HCT116 (cell line): ENCODE measurements around the gene TBRG1.

Experiments used
- EGR1 ChIP-seq: IDR thresholded peaks from 2 replicates; pipeline ENCODE4 v1.6.1; 2012; ENCODE audit warnings: low read depth
- ELF1 ChIP-seq: IDR thresholded peaks from 2 replicates; pipeline ENCODE4 v1.6.1; 2012; ENCODE audit warnings: low read depth, borderline replicate concordance
- EZH2 ChIP-seq: fragments of 200-600 bp; sonication (generic); IDR thresholded peaks from 2 replicates; pipeline ENCODE4 v1.6.1; 2017; ENCODE audit warnings: antibody characterized with exemption, mixed run types
- EZH2phosphoT487 ChIP-seq: fragments of 200-600 bp; IDR thresholded peaks from 2 replicates; pipeline ENCODE4 v1.6.1; 2018; ENCODE audit warnings: antibody characterized with exemption, borderline replicate concordance
- JUND ChIP-seq: IDR thresholded peaks from 2 replicates; pipeline ENCODE4 v1.6.1; 2012
- POLR2A ChIP-seq: IDR thresholded peaks from 2 replicates; pipeline ENCODE4 v1.7.0; 2011; ENCODE audit warnings: borderline replicate concordance; ENCODE audit not compliant: insufficient read depth, insufficient read length; ENCODE audit errors: extremely low read depth
- POLR2AphosphoS5 ChIP-seq: IDR thresholded peaks from 2 replicates; pipeline ENCODE4 v1.6.1; 2011; ENCODE audit warnings: mild to moderate bottlenecking, low read depth, low read length, moderate library complexity
- TCF7L2 ChIP-seq: IDR thresholded peaks from 2 replicates; pipeline ENCODE4 v1.7.0; 2011; ENCODE audit warnings: borderline replicate concordance, inconsistent platforms; ENCODE audit not compliant: insufficient read depth, insufficient read length; ENCODE audit errors: extremely low read depth
- YY1 ChIP-seq: IDR thresholded peaks from 2 replicates; pipeline ENCODE4 v1.6.1; 2011; ENCODE audit warnings: low read length, low read depth, moderate library complexity, mild to moderate bottlenecking; ENCODE audit not compliant: insufficient replicate concordance; ENCODE audit errors: extremely low read depth
- ZNF274 ChIP-seq: fragments of 200-500 bp; sonication (Bioruptor generic); IDR thresholded peaks from 2 replicates; pipeline ENCODE4 v1.6.1; 2014; ENCODE audit warnings: mild to moderate bottlenecking, low read depth, low read length, inconsistent platforms
- TF ChIP-seq, protein P1 (sequence below), 3 experiments: fragments of 200-600 bp in 1 of 3; sonication (generic) in 1 of 3; IDR thresholded peaks in 2 of 3; conservative IDR thresholded peaks in 1 of 3; 2 replicates each; pipeline ENCODE4 v1.5.1; 2012 to 2017; ENCODE audit warnings: low read depth in 2 of 3, low read length in 2 of 3, antibody characterized with exemption in 1 of 3, borderline replicate concordance in 1 of 3, control low read depth in 1 of 3, mild to moderate bottlenecking in 1 of 3, mixed read lengths in 1 of 3, mixed run types in 1 of 3, moderate library complexity in 1 of 3; ENCODE audit not compliant: insufficient read depth in 1 of 3
- TF ChIP-seq, protein P2 (sequence below): IDR thresholded peaks from 2 replicates; pipeline ENCODE4 v1.6.1; 2012; ENCODE audit warnings: low read depth
- TF ChIP-seq, protein P3 (sequence below): IDR thresholded peaks from 2 replicates; pipeline ENCODE4 v1.6.1; 2012
- TF ChIP-seq, protein P4 (sequence below): IDR thresholded peaks from 2 replicates; pipeline ENCODE4 v1.6.1; 2012

DNA sequence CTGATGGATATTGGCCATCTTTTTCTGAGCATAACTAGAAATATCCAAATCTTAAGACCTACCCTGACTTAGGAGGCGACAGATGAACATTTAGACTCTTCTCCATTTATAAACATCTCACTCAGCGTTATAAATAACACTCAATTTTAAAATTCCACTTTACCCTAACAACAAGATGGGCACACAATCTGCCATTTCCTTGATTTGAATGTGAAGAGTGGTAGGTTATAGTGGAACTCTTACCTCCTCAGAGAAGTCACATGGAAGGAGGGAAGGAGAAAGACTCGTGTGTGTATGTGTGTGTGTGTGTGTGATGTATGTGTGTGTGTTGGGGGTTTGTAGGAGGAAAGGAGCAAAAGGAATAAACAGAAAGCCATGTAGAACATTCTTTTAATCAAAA is 35.8 kb downstream of the TBRG1 start:
- TF ChIP-seq, protein P1, sequence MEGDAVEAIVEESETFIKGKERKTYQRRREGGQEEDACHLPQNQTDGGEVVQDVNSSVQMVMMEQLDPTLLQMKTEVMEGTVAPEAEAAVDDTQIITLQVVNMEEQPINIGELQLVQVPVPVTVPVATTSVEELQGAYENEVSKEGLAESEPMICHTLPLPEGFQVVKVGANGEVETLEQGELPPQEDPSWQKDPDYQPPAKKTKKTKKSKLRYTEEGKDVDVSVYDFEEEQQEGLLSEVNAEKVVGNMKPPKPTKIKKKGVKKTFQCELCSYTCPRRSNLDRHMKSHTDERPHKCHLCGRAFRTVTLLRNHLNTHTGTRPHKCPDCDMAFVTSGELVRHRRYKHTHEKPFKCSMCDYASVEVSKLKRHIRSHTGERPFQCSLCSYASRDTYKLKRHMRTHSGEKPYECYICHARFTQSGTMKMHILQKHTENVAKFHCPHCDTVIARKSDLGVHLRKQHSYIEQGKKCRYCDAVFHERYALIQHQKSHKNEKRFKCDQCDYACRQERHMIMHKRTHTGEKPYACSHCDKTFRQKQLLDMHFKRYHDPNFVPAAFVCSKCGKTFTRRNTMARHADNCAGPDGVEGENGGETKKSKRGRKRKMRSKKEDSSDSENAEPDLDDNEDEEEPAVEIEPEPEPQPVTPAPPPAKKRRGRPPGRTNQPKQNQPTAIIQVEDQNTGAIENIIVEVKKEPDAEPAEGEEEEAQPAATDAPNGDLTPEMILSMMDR (IDR thresholded peaks at IDR 0.05 in 2 of 3, conservative IDR thresholded peaks at IDR 0.05 in 1 of 3; ENCODE audit: borderline replicate concordance in 1 of 3, insufficient read depth in 1 of 3, low read depth in 2 of 3, low read length in 2 of 3) = no peak
- TF ChIP-seq, protein P2, sequence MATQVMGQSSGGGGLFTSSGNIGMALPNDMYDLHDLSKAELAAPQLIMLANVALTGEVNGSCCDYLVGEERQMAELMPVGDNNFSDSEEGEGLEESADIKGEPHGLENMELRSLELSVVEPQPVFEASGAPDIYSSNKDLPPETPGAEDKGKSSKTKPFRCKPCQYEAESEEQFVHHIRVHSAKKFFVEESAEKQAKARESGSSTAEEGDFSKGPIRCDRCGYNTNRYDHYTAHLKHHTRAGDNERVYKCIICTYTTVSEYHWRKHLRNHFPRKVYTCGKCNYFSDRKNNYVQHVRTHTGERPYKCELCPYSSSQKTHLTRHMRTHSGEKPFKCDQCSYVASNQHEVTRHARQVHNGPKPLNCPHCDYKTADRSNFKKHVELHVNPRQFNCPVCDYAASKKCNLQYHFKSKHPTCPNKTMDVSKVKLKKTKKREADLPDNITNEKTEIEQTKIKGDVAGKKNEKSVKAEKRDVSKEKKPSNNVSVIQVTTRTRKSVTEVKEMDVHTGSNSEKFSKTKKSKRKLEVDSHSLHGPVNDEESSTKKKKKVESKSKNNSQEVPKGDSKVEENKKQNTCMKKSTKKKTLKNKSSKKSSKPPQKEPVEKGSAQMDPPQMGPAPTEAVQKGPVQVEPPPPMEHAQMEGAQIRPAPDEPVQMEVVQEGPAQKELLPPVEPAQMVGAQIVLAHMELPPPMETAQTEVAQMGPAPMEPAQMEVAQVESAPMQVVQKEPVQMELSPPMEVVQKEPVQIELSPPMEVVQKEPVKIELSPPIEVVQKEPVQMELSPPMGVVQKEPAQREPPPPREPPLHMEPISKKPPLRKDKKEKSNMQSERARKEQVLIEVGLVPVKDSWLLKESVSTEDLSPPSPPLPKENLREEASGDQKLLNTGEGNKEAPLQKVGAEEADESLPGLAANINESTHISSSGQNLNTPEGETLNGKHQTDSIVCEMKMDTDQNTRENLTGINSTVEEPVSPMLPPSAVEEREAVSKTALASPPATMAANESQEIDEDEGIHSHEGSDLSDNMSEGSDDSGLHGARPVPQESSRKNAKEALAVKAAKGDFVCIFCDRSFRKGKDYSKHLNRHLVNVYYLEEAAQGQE = no peak
- TF ChIP-seq, protein P3, sequence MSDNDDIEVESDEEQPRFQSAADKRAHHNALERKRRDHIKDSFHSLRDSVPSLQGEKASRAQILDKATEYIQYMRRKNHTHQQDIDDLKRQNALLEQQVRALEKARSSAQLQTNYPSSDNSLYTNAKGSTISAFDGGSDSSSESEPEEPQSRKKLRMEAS = no peak
- TF ChIP-seq EZH2 (no peak), ZNF274 (no peak), EZH2phosphoT487 (no peak), JUND (no peak), EGR1 (no peak), POLR2A (no peak), TCF7L2 (no peak), ELF1 (no peak), POLR2AphosphoS5 (no peak), YY1 (no peak)
- TF ChIP-seq, protein P4, sequence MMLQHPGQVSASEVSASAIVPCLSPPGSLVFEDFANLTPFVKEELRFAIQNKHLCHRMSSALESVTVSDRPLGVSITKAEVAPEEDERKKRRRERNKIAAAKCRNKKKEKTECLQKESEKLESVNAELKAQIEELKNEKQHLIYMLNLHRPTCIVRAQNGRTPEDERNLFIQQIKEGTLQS = no peak
